GM21515 (cell line): ENCODE results near the gene LRRC39.
A peak's percentile ranks its signal among the peaks of the same experiment; 100 is the strongest.
"Not testable (repeated sequence)": the region's sequence is repeated elsewhere in the genome, so short reads cannot be mapped to it uniquely, and the experiment has no call there.

Experiments
- ATAC-seq: cut with Tn5 transposase; IDR thresholded peaks from one replicate; pipeline ENCODE4 v1.9.1; 2021; ENCODE audit not compliant: unreplicated experiment

Gene LRRC39

DNA sequence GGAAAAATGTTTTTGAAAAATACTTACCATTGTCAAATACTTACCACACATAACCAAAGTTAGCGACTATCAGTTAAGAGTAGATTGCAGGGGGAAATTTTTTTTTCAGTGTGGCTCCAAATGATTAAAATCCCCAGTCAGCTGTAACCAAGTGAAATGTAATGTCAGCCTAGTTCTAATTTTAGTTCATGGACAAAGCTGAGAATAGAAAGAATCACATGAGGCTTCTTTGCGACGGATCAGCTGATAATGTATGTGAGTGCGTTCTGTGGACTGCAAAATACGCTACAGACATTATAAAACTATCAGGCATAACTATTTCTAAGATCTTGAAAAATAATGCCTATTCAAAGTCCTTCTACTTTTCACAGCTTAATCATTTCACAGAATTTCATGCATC, at the start of gene LRRC39:
Gene LRRC39 (minus strand): TSS at position 166 of the 400 bp plus-strand sequence. CDS start 9,740 bp downstream, outside the sequence.
- no peak for ATAC-seq

DNA sequence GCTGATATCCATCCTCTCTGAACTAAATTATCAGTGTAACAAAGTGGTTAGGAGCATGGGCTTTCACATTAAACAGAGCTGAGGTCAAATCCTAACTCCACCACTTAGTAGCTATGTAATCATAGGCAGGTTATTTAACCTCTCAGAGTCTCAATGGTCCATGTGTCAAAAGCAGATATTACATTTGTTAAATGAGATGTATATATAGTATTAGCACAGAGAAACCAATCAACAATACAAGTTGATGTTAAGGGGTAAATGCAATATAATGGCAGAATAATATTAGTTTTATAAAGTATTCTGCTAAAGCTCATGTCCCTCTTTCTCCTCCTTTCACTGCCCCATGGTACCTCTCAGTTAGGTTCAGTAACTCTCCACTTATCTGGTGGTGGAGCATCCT, 44.4 kb upstream of the LRRC39 start:
- ATAC-seq, result no peak

DNA sequence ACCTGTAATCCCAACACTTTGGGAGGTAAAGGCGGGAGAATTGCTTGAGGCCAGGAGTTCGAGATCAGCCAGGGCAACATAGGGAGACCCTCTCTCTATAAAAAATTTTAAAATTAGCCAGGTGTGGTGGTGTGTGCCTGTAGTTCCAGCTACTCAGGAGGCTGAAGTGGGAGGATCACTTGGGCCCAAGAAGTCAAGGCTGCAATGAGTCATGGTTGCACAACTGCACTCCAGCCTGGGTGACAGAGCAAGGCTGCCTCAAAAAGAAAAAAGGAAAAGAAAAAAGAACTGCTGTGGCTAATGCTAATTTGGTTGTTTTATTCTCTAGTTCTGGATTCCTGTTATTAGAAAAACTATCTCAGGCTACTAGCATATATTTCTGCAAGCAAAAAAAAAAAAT, 41.8 kb upstream of the LRRC39 start:
- ATAC-seq, result no peak

DNA sequence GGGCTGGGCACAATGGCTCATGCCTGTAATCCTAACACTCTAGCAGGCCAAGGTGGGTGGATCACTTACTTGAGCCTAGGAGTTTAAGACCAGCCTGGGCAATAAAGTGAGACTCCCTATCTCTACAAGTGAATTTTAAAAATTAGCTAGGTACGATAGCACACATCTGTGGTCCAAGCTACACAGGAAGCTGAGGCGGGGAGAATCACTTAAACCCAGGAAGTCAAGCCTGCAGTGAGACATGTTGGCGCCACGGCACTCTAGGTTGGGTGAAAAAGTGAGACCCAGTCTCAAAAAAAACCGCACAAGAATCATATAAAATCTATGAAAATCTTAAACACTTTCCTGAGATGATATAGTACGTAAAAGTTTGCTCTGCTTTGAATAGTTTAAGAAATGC, 41.4 kb upstream of the LRRC39 start:
- ATAC-seq, result no peak

DNA sequence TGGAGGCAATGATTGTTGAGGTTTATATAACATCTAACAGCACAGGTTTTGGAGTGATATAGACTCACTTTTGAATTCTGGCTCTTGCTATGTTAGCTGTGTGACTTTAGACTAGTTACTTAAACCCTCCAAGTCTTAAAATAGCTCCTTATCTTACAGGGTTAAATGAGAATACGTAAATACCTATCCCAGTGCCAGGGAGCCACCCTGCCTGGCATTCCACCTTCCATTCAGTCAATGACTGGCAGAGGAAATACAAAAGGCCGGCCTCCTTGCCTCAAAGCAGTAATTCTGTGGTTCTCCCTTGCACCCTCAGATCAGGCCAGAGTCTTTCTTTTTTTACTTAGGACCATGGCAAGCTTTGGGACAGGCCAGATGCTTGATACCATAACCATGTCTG, 39.8 kb upstream of the LRRC39 start:
- ATAC-seq, result no peak

DNA sequence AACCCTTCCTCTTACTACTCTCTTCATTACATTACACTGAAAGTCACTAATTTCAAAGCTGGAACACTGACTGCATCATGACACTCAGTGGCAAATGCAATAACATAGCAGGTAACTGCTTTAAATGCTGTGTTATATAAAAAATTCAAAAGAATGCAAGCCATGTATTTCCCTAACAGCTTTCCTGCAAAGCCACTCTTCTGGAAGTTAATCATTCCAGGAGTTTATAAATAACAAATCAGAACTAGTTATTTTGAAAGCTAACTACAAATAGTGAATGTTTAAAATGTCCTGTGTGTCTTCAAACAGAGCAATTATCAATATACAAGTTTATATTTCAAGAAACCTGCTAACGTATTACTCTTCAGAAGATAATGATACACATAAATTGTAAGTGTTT, 37.0 kb upstream of the LRRC39 start:
- no peak for ATAC-seq

DNA sequence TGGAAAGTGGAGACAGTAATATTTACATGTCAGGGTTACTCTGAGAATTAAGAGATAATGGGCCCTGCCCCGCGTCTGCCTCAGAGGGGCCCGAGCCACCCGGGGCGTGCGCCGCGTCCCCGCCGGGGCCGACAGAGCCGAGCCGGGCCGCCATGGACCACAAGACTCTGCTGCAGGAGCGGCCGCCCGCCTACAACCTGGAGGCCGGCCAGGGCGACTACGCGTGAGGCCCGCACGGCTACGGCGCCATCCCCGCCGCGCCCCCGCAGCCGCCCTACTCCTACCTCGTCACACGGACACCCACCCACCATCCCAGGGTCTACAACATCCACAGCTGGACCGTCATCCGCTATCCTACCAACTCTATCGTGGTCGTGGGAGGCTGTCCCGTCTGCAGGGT, 35.1 kb upstream of the LRRC39 start:
- no peak for ATAC-seq

DNA sequence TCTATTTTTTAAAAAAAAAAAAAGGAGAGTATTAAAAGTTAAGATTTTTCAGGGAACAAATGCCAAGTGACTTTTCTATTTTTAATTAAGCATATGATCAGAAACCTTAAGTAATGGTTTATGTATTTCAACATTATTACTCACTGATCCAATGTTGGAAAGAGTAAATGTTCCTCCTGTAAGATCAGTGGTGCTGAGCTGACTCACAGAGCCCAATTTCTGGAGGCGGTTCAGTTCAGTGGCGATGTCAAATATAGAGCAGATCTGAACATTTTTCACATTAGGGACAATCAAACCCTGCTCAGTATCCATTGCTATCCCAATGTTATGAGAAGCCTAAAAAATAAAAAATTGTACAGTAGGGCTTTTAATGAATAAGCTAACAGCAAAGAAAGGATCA, 28.2 kb upstream of the LRRC39 start:
- ATAC-seq, result no peak

DNA sequence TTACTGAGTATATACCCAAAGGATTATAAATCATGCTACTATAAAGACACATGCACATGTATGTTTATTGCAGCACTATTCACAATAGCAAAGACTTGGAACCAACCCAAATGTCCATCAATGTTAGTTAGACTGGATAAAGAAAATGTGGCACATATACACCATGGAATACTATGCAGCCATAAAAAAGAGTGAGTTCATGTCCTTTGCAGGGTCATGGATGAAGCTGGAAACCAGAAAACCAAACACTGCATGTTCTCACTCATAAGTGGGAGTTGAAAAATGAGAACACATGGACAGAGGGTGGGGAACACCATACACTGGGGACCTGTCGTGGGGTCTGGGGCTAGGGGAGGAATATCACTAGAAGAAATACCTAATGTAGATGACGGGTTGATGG, 27.5 kb upstream of the LRRC39 start:
- not testable (repeated sequence) for ATAC-seq

DNA sequence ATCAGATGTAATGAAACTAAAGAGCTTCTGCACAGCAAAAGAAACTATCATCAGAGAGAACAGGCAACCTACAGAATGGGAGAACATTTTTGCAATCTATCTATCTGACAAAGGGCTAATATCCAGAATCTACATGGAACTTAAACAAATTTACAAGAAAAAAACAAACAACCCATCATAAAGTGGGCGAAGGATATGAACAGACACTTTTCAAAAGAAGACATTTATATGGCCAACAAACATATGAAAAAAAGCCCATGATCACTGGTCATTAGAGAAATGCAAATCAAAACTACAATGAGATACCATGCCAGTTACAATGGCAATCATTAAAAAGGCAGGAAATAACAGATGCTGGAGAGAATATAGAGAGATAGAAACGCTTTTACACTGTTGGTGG, 27.0 kb upstream of the LRRC39 start:
- ATAC-seq, result not testable (repeated sequence)

DNA sequence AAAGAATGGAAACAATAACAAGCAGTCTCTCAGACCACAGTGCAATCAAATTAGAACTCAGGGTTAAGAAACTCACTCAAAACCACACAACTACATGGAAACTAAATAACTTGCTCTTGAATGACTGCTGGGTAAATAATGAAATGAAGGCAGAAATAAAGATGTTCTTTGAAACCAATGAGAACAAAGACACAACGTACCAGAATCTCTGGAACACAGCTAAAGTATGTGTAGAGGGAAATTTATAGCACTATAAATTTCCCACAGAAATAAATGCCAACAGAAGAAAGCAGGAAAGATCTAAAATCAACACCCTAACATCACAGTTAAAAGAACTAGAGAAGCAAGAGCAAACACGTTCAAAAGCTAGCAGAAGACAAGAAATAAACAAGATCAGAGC, 24.6 kb upstream of the LRRC39 start:
- ATAC-seq, result not testable (repeated sequence)

DNA sequence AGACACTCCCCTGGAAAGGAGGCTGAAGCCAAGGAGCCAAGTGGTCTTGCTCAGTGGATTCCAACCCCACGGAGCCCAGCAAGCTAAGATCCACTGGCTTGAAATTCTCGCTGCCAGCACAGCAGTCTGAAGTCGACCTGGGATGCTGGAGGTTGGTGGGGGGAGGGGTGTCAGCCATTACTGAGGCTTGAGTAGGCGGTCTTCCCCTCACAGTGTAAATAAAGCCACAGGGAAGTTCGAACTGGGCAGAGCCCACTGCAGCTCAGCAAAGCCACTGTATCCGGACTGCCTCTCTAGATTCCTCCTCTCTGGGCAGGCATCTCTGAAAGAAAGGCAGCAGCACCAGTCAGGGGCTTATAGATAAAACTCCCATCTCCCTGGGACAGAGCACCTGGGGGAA, 22.0 kb upstream of the LRRC39 start:
- not testable (repeated sequence) for ATAC-seq

DNA sequence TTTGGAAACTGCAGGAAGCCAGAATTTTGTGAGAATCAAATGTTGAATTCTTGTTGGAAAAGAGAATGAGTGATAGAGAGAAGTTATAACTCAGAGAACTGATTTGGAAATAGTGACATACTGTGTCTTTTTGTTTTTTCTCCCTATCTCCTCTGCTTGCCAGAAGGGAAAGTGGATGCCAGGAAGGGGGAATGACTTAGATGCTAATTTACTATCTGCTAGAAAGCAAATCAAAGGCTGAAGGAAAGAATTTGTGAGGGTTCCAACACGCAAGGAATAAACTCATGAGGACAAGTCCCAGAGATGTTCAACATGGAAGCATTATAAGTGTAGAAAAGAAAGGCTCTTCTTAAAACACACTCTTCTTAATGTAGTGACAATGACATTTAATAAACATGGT, 20.5 kb upstream of the LRRC39 start:
- ATAC-seq, result no peak

DNA sequence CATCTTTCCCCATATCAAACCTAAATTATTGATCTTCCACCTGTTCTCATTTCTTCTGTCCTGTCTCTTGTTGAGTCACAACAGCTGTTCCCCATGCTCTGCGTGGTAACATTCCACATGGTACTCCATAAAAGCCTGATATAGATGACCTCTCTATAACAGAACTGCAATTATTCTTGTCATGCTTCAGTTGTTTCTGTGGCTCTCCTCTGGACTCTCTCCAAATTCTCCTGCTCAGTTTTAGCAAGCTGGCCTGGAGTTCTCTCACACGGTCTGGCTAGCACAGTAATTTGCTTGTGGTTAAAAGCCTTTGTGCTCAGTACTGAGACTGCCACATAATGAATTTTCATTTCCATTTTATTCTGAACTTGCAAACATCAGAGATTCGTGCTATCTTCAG, 10.6 kb upstream of the LRRC39 start:
- no peak for ATAC-seq

DNA sequence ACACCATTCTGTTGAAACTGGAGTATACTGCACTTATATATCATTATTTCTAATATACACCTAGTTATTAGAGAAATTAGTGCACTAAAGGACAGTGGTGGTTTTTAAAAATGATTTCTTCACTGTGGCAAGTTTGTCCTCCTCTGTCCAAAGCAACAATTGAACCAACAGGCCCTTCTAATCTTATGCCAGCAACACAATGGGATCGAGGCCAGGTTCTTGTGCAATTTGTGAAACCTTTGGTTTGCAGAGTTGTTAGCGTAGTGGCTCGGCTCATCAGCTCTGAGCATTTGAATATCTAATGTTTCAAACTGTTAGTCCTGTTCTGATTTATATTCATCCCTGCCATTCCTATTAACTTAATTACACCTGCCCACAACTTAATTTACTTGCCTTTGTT, 9.9 kb upstream of the LRRC39 start:
- ATAC-seq, result no peak

DNA sequence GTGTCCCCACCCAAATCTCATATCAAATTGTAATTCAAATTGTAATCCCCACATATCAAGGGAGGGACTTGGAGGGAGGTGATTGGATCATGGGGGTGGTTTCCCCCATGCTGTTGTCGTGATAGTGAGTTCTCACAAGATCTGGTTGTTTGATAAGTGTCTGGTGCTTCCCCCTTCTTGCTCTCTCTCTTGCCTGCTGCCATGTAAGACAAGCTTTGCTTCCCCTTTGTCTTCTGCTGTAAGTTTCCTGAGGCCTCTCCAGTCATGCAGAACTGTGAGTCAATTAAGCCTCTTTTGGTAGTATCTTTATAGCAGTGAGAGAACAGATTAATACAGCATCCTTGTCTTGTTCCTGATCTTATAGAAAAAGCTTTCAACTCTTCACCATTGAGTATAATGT, 6.5 kb upstream of the LRRC39 start:
- ATAC-seq, result peak; percentile 68

DNA sequence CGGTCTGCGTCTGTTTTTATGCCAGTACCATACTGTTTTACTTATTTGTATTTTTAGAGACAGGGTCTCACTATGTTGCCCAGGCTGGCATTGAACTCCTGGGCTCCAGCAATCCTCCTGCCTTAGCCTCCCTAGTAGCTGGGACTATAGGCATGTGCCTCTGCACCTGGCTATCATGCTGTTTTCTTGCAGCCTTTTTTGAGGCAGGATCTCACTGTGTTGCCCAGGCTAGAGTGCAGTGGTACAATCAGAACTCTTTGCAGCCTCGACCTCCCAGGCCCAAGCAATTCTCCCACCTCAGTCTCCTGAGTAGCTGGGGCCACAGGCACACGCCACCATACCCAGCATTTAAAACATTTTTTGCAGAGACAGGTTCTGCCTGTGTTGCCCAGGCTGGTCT, 5.3 kb upstream of the LRRC39 start:
- no peak for ATAC-seq

DNA sequence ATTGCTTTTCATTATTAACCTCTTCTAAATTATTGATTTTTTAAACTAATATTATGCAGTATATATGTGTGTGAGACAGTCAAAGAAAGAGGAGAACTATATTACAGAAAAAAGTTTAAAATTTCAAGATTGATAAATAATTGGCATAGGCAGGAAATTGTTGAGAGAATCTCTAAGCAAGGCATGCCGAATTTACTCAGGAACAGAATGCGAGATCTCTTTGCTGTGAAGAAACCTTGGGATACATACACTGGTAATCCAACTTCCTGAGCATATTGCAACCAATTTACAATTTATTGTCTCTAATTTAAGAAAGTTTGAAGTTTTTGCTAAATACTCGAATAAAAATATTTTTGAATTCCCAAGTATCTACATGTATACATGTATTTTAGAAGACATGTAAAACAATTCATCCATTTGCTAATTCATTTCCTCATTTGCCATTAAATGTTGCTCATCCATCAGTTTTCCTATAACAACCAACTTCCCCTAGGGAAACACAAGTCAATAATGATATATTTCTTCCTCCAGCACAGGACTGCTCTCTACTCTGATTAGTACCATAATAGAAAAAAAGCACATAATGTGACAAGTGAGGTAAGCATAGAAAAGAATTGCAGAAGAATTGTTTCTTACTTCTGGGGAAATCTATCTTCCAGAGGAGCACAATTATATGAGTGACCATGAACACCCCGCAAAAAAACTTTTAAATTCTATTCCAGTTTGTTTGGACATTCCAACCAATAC, 588 bp downstream of the LRRC39 start:
- no peak for ATAC-seq

DNA sequence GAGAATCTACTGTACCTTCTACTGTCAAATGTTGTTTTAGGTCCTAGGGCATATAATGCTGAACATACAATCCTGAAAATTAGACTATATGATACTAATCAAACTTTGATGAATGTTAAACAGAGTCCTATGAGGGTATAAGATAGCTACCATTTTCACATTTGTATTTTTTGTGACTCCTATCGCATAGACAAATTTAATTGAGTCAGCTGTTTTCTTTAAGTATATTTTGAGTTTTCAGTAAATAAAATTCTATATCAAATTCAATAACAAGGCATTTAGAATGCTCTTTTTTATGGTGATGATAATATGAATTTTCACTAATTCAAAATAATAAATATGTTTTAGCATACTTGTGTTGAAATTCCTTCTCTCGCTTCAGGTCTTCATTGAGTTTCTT, 10.0 kb downstream of the LRRC39 start:
- ATAC-seq, result no peak

DNA sequence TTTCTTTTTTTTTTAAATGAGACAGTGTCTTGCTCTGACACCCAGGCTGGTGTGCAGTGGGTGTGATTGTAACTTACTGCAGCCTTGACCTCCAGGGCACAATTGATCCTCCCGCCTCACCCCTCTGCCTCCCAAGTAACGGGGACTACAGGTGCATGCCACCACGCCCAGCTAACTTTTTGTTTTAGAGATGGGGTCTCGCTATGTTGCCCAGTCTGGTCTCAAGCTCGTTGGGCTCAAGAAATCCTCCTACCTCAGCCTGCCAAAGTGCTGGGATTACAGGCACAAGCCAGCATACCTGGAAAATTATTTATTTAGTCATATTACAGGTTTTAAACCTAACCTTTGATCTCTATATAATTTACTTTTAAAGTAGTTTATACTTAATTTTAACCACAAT, 13.4 kb downstream of the LRRC39 start:
- no peak for ATAC-seq

DNA sequence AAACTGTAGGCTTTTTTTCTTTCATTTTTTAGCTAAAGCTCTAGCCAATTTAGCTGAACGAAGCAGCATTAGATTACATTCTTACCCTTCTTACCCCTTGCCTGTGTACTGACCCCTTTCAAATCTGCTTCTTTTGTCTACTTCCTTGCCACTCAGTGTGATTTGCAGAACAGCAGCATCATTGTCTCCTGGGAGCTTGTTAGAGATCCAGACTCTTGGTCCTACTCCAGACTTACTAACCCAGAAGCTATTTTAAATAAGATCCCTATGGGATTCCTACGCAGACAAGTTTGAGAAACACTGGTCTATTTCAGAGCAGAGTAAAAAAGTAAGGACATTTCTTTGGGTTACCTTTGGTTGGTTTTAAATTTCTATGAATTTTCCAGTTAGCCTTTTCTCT, 13.8 kb downstream of the LRRC39 start:
- ATAC-seq, result no peak

DNA sequence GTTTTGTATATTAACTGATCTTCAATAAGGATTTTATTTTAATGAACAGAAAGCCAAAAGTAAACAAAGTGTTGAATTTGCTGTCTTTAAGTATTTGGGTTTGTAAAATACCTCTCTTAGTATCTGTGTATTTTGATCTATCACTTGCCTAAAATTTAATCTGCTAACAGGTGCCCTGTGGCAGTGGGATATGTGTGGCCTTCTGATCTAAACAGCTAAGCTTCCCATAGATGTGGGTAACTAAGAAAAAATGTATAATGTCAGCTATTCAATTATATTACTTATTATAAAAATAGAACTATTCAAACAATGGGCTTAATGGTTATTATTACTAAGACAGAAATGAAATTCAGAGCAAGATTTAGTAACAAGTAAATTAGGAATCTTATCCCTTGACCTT, 15.2 kb downstream of the LRRC39 start:
- ATAC-seq, result no peak

DNA sequence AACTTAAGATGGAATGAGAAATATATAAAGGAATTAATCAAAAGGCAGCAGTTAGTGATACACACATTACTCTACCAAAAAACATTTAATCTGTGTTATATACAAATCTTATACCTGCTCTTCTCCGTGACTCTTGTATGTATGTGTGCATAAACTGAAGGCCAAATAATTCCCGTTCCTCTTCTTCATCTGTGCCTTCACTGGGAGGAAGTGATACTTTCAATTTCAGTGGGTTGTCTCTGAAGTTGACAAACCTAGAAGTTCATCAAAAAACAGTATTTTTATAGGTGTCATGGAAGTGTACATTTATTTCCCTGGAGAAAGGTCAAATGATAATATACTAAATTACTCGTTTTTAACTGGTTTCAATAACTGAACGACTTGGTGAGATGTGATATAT, 25.8 kb downstream of the LRRC39 start:
- no peak for ATAC-seq
